ENCODE measurements around the gene GMDS. TPM values are rescaled to one million over a fixed set of nuclear protein-coding genes. Genes with fewer than 3 reads are reported as not detected.

The GMDS gene
- total and polyA plus RNA-seq, 2 donors (not counting 3 experiments of a cell fraction or from before 2014, with no cell fraction given) = 9.8 to 23.5 TPM

- H3K4me3 ChIP-seq (replicated peaks in 1 of 3; ENCODE audit: insufficient read depth in 1 of 3, low read depth in 1 of 3, low read length in 3 of 3) = no peak overlapping the region
- H3K27me3 ChIP-seq (ENCODE audit: control insufficient read depth in 2 of 2, insufficient read depth in 2 of 2, low read length in 2 of 2) = peaks cover 3 to 11% of the 10 kb centered on the region in 2 experiments
- POLR2A ChIA-PET = no interaction called here
- BruUV-seq (replicated peaks) = no TSS peak
- no peak overlapping the region for H3K4me2 ChIP-seq (ENCODE audit: insufficient read depth, low read length)
- intact Hi-C loops (cut with micrococcal nuclease) = no loop called here
- TF ChIP-seq CTCF (IDR thresholded peaks at IDR 0.05; ENCODE audit: extremely low read depth in 1 of 2, insufficient read depth in 1 of 2, low read depth in 1 of 2, low read length in 2 of 2) = no peak
- no peak for TF ChIP-seq POLR2A (IDR thresholded peaks at IDR 0.05; ENCODE audit: low read depth, low read length)
- no peak for TF ChIP-seq EZH2 (IDR thresholded peaks at IDR 0.05; ENCODE audit: borderline replicate concordance, low read depth, low read length, severe bottlenecking)
- TF ChIP-seq GATA2 (IDR thresholded peaks at IDR 0.05; ENCODE audit: insufficient read depth, insufficient read length, low read depth, low read length) = no peak
- no peak for TF ChIP-seq FOS (IDR thresholded peaks at IDR 0.05; ENCODE audit: borderline replicate concordance, insufficient read depth, low read length)
- TF ChIP-seq JUN (IDR thresholded peaks at IDR 0.05; ENCODE audit: borderline replicate concordance, insufficient read depth, insufficient read length, low read depth) = no peak
- TF ChIP-seq POLR2AphosphoS5 (IDR thresholded peaks at IDR 0.05; ENCODE audit: insufficient read depth, low read depth, low read length) = no peak
- no peak for TF ChIP-seq MAX (IDR thresholded peaks at IDR 0.05; ENCODE audit: insufficient read depth, insufficient read length)
- TF ChIP-seq MYC (IDR thresholded peaks at IDR 0.05; ENCODE audit: low read depth, low read length) = no peak
- H4K20me1 ChIP-seq (replicated peaks; ENCODE audit: control insufficient read depth, extremely low read depth, insufficient read depth, low read length) = no peaks in the 10 kb centered on the region
- CTCF ChIA-PET = no interaction called here
- H3K36me3 ChIP-seq (ENCODE audit: control insufficient read depth in 2 of 2, extremely low read depth in 1 of 2, insufficient read depth in 2 of 2, low read length in 2 of 2) = no peaks in the 10 kb centered on the region
- H3K9ac ChIP-seq (replicated peaks; ENCODE audit: extremely low read depth, insufficient read depth, low read length) = no peak overlapping the region
- no peak overlapping the region for H3K27ac ChIP-seq (ENCODE audit: insufficient read depth, low read depth, low read length)
- H3K9me1 ChIP-seq (replicated peaks; ENCODE audit: control insufficient read depth, extremely low read depth, insufficient read depth, low read length) = no peaks in the 10 kb centered on the region
- H3K9me3 ChIP-seq (replicated peaks; ENCODE audit: control insufficient read depth, insufficient read depth, low read length) = no peaks in the 10 kb centered on the region
- dilution Hi-C loops (cut with MboI; ENCODE audit: extremely low pct_ligation_motif_present, low sequenced_read_pairs) = loop anchor here (25.0 kb wide), 1 partner anchor 491 kb away; no protein-coding TSS in a partner anchor
- FAIRE-seq = no peak
- peaks cover 47% of the 10 kb centered on the region for H3K4me1 ChIP-seq (ENCODE audit: control insufficient read depth, extremely low read depth, insufficient read depth, low read length)
- peaks cover 12% of the 10 kb centered on the region for H3K79me2 ChIP-seq (ENCODE audit: control insufficient read depth, insufficient read depth, low read length)
- H2AFZ ChIP-seq (ENCODE audit: low read depth, low read length) = no peak overlapping the region
- DNase-seq (ENCODE audit: low read depth, low spot score) = no peak
These were observed 624.2 kb downstream of the GMDS start for GRCh38 chr6:1621070-1621701.

Measured in endothelial cell of umbilical vein (primary cell).